Uterus (tissue), 4 donors: ENCODE data around the gene CDH6. TPM values are rescaled to one million over a fixed set of nuclear protein-coding genes. Genes with fewer than 3 reads are reported as not detected.

Experiments
- DNase-seq, 2 donors: peaks; one replicate each; pipeline ENCODE4 v3.0.0-alpha.2; 2019 to 2020
- H3K27ac ChIP-seq, 2 donors: fragments of 200-600 bp; sonication (generic); 1 replicate in 1 of 2; 2 replicates in 1 of 2; pipeline ENCODE4 v1.5.1; 2016 to 2018
- H3K27me3 ChIP-seq, 2 donors: fragments of 200-600 bp; sonication (generic); one replicate each; pipeline ENCODE4 v1.5.1; 2018 to 2019; ENCODE audit warnings: control low read depth in 1 of 2
- H3K36me3 ChIP-seq, 2 donors: fragments of 200-600 bp; sonication (generic); one replicate each; pipeline ENCODE4 v1.5.1; 2019; ENCODE audit warnings: control low read depth in 1 of 2
- H3K4me1 ChIP-seq, 2 donors: fragments of 200-600 bp; sonication (generic); one replicate each; pipeline ENCODE4 v1.5.1; 2018 to 2019; ENCODE audit warnings: control low read depth in 1 of 2
- H3K4me3 ChIP-seq, 2 donors: fragments of 200-600 bp; sonication (generic); 1 replicate in 1 of 2; 2 replicates in 1 of 2; pipeline ENCODE4 v1.5.1; 2018 to 2019; ENCODE audit warnings: mild to moderate bottlenecking in 1 of 2
- H3K9me3 ChIP-seq, 2 donors: fragments of 200-600 bp; sonication (generic); one replicate each; pipeline ENCODE4 v1.5.1; 2019; ENCODE audit warnings: control low read depth in 1 of 2
- POLR2A ChIP-seq, 2 donors: fragments of 450-650 bp; IDR thresholded peaks; one replicate each; pipeline ENCODE4 v1.6.1; 2016; ENCODE audit warnings: antibody characterized with exemption in 2 of 2, mild to moderate bottlenecking in 1 of 2, moderate library complexity in 1 of 2
- intact Hi-C: fragments of 100-400 bp; cut with DNase I; formaldehyde crosslinking; loops from one replicate; pipeline ENCODE4 v1.15.1; 2023; ENCODE audit warnings: low total_unique reads
- total RNA-seq, 4 donors: library from RNA; depleted of rRNA in 3 of 4; stranded (reverse); fragments of >200 nt in 3 of 4; gene quantifications; one replicate each; pipeline versions ENCODE4 v1.1.0 to v1.2.4, GENCODE V29; 2014 to 2023
- TF ChIP-seq, protein P1 (sequence below), 4 experiments: fragments of 200-600 bp in 2 of 4; fragments of 450-650 bp in 2 of 4; sonication (generic) in 2 of 4; IDR thresholded peaks; one replicate each; pipeline ENCODE4 v1.5.1; 2016 to 2019; ENCODE audit warnings: antibody characterized with exemption in 4 of 4, mild to moderate bottlenecking in 2 of 4, moderate library complexity in 1 of 4
- donor health status: DM: yes; HTN: yes; CAD: no.

The CDH6 gene
- total RNA-seq, 4 donors from 2014 or later: 2.1 to 23.4 (median 7.0) TPM

DNA sequence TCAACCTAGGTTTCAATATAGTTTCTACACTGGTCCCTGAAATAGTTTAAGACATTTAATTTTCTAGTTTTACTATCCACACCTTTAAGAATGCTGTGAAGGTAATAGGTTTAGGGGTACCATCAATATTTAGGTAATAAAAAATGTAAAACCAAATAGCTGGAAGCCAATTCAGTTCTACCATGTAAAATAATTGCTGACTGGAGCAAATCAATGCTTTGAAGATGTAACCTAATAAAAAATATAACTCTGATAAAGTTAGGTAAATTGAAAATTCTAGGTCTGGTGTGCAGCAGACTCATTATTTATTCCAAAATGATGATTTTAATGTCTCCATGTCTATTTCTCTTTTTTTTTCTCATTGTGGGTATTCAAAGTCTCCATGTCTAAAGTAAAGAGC is 21.8 kb downstream of the CDH6 start:
- Histone ChIP-seq H3K9me3 (no peaks in the 10 kb centered on the region), H3K36me3 (no peaks in the 10 kb centered on the region), H3K4me1 (no peaks in the 10 kb centered on the region), H3K27me3 (no peaks in the 10 kb centered on the region), H3K4me3 (no peak overlapping the region), H3K27ac (no peak overlapping the region)
- intact Hi-C loops: no loop called here
- TF ChIP-seq, protein P1, sequence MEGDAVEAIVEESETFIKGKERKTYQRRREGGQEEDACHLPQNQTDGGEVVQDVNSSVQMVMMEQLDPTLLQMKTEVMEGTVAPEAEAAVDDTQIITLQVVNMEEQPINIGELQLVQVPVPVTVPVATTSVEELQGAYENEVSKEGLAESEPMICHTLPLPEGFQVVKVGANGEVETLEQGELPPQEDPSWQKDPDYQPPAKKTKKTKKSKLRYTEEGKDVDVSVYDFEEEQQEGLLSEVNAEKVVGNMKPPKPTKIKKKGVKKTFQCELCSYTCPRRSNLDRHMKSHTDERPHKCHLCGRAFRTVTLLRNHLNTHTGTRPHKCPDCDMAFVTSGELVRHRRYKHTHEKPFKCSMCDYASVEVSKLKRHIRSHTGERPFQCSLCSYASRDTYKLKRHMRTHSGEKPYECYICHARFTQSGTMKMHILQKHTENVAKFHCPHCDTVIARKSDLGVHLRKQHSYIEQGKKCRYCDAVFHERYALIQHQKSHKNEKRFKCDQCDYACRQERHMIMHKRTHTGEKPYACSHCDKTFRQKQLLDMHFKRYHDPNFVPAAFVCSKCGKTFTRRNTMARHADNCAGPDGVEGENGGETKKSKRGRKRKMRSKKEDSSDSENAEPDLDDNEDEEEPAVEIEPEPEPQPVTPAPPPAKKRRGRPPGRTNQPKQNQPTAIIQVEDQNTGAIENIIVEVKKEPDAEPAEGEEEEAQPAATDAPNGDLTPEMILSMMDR (IDR thresholded peaks at IDR 0.05): no peak
- no peak for TF ChIP-seq POLR2A (IDR thresholded peaks at IDR 0.05)
- no peak for DNase-seq

DNA sequence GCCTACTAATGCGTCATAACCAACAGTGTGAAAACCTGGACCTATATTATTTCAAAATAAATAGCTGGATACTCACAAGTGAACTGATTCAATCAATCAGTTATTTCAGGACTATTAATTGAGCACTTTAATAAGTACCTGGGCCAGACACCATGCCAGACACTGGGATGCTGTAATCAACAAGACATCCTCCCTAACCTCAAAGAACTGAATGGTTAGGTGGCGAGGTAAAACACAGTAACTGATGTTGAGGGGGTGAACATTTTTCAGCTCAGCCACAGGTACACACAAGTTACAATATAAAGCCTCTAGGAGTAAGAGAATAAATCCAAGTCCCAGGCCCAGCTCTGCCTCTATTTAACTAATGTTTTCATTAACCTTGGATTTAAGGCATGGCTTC is 24.0 kb downstream of the CDH6 start:
- Histone ChIP-seq H3K36me3 (no peaks in the 10 kb centered on the region), H3K4me3 (no peak overlapping the region), H3K27me3 (no peaks in the 10 kb centered on the region), H3K4me1 (no peaks in the 10 kb centered on the region), H3K27ac (no peak overlapping the region), H3K9me3 (no peaks in the 10 kb centered on the region)
- TF ChIP-seq POLR2A (IDR thresholded peaks at IDR 0.05): no peak
- TF ChIP-seq, protein P1 (IDR thresholded peaks at IDR 0.05): no peak
- intact Hi-C loops: no loop called here
- DNase-seq: no peak

DNA sequence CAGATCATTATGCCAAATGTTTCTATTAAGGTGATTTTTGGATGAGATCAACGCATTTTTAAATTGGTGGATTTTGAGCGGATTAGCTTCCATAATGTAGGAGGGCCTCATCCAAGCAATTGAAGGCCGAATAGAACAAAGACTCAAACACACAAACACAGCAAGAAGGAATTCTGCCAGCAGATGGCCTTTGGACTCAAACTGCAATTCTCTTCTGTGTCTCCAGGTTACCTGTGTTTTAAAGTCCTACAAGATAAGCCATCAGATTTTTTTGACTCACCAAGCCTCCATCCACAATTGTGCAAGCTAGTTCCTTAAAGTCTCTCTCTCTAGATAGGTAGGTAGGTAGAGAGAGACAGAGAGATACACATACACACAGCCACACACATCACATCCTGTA is 25.5 kb downstream of the CDH6 start:
- no peak for DNase-seq
- Histone ChIP-seq H3K9me3 (no peaks in the 10 kb centered on the region), H3K4me1 (no peaks in the 10 kb centered on the region), H3K27me3 (no peaks in the 10 kb centered on the region), H3K36me3 (no peaks in the 10 kb centered on the region), H3K4me3 (no peak overlapping the region), H3K27ac (no peak overlapping the region)
- intact Hi-C loops: no loop called here
- TF ChIP-seq, protein P1 (IDR thresholded peaks at IDR 0.05): no peak
- TF ChIP-seq POLR2A (IDR thresholded peaks at IDR 0.05): no peak

- Histone ChIP-seq H3K27me3 (no peaks in the 10 kb centered on the region), H3K4me3 (no peak overlapping the region), H3K4me1 (no peaks in the 10 kb centered on the region), H3K36me3 (no peaks in the 10 kb centered on the region), H3K9me3 (no peaks in the 10 kb centered on the region), H3K27ac (no peak overlapping the region)
- intact Hi-C loops: no loop called here
- no peak for DNase-seq
- TF ChIP-seq, protein P1 (IDR thresholded peaks at IDR 0.05): no peak
- TF ChIP-seq POLR2A (IDR thresholded peaks at IDR 0.05): no peak
Observed at GRCh38 chr5:31221001-31221400, 27.5 kb downstream of the CDH6 start.

GRCh38 chr5:31225118-31225517 is 31.6 kb downstream of the CDH6 start:
- no peaks in the 10 kb centered on the region for H3K36me3 ChIP-seq
- no peaks in the 10 kb centered on the region for H3K4me1 ChIP-seq
- no peak for DNase-seq
- no peak overlapping the region for H3K27ac ChIP-seq
- H3K27me3 ChIP-seq: no peaks in the 10 kb centered on the region
- intact Hi-C loops: no loop called here
- H3K9me3 ChIP-seq: no peaks in the 10 kb centered on the region
- H3K4me3 ChIP-seq: no peak overlapping the region
- TF ChIP-seq, protein P1 (IDR thresholded peaks at IDR 0.05): no peak
- TF ChIP-seq POLR2A (IDR thresholded peaks at IDR 0.05): no peak
